ENCODE data around the gene TMEM98. TPM values are rescaled to one million over a fixed set of nuclear protein-coding genes. Genes with fewer than 3 reads are reported as not detected.

TMEM98 gene
- total and polyA plus RNA-seq, 9 of the 15 experiments (the other 6 are each of a cell fraction or from before 2014, with no cell fraction given): 33.5 to 164 (median 84.7) TPM

GRCh38 chr17:32962320-32962711, 34.4 kb downstream of the TMEM98 start (continued):
- TF ChIP-seq EP300 (IDR thresholded peaks at IDR 0.05; ENCODE audit: low read length): no peak
- no peak for TF ChIP-seq BACH1 (tag; IDR thresholded peaks at IDR 0.05)
- no peak for TF ChIP-seq SMAD4 (CRISPR knock-in tag; conservative IDR thresholded peaks at IDR 0.05)
- no peak for TF ChIP-seq HDAC6 (IDR thresholded peaks at IDR 0.05; ENCODE audit: low read depth, low read length)
- no peak for TF ChIP-seq SNIP1 (IDR thresholded peaks at IDR 0.05; ENCODE audit: low read depth)
- peak; percentile 46; the same call in 1 of the 2 replicates for TF ChIP-seq NCOR1 (IDR thresholded peaks at IDR 0.05)
- no peak for TF ChIP-seq ARID3A (IDR thresholded peaks at IDR 0.05; ENCODE audit: borderline replicate concordance, low read depth, low read length)
- TF ChIP-seq CHD2 (IDR thresholded peaks at IDR 0.05; ENCODE audit: low read depth, low read length): no peak
- TF ChIP-seq SOX6 (IDR thresholded peaks at IDR 0.05): peak; percentile 9; the same call in 1 of the 2 replicates
- TF ChIP-seq E4F1 (CRISPR knock-in tag; IDR thresholded peaks at IDR 0.05; ENCODE audit: borderline replicate concordance): no peak
- no peak for TF ChIP-seq RBM14 (IDR thresholded peaks at IDR 0.05; ENCODE audit: borderline replicate concordance, insufficient read depth, low read depth, low read length)
- no peak for TF ChIP-seq HBP1 (CRISPR knock-in tag; IDR thresholded peaks at IDR 0.05)
- no peak for TF ChIP-seq ATF3 (IDR thresholded peaks at IDR 0.05)
- TF ChIP-seq ATF3 (CRISPR knock-in tag; conservative IDR thresholded peaks at IDR 0.05): no peak
- no peak for TF ChIP-seq ZNF3 (CRISPR knock-in tag; IDR thresholded peaks at IDR 0.05)
- TF ChIP-seq ARID1B (IDR thresholded peaks at IDR 0.05): peak; percentile 71
- no peak for TF ChIP-seq SRSF3 (IDR thresholded peaks at IDR 0.05; ENCODE audit: insufficient read depth, low read length)
- peak in 1 of 2 experiments; percentile 43; a peak in 1 of 4 replicates for TF ChIP-seq ZNF639 (CRISPR knock-in tag; conservative IDR thresholded peaks at IDR 0.05 in 1 of 2, IDR thresholded peaks at IDR 0.05 in 1 of 2)
- peak in 1 of 2 experiments; percentile 81; a peak in 2 of 4 replicates for TF ChIP-seq FOXA3 (CRISPR knock-in tag; conservative IDR thresholded peaks at IDR 0.05 in 1 of 2, IDR thresholded peaks at IDR 0.05 in 1 of 2)
- peak; percentile 24 for TF ChIP-seq BRD9 (IDR thresholded peaks at IDR 0.05; ENCODE audit: low read depth, partially characterized antibody)

All from K562 (cell line).